NCI-H1694 treated with DMSO at 0.1 percent for 48 hours (cell line): ENCODE results near the gene FANCF.

Experiments
- DNase-seq: peaks from one replicate; lab custom pipeline; 2025; lab: John Stamatoyannopoulos, UW

Gene FANCF

GRCh38 chr11:22626573-22627239 is 1.1 kb upstream of the FANCF start:
- DNase-seq, result no peak

GRCh38 chr11:22624742-22625447 is 728 bp downstream of the FANCF start:
- DNase-seq, result peak; percentile 59

GRCh38 chr11:22617868-22618267 is 7.8 kb downstream of the FANCF start:
- DNase-seq, result no peak

- no peak for DNase-seq
Observed at GRCh38 chr11:22603933-22604332, 21.7 kb downstream of the FANCF start.

- DNase-seq, result no peak
Observed at GRCh38 chr11:22602504-22602903, 23.1 kb downstream of the FANCF start.

- DNase-seq, result no peak
Observed at GRCh38 chr11:22599458-22599857, 26.2 kb downstream of the FANCF start.

GRCh38 chr11:22597062-22597461 is 28.6 kb downstream of the FANCF start:
- DNase-seq, result no peak

GRCh38 chr11:22584976-22585375 is 40.6 kb downstream of the FANCF start:
- peak; percentile 63 for DNase-seq

- no peak for DNase-seq
Observed at GRCh38 chr11:22583963-22584492, 41.6 kb downstream of the FANCF start.

- no peak for DNase-seq
Observed at GRCh38 chr11:22582151-22582410, 43.5 kb downstream of the FANCF start.

- no peak for DNase-seq
Observed at GRCh38 chr11:22581354-22582150, 44.1 kb downstream of the FANCF start.

- no peak for DNase-seq
Observed at GRCh38 chr11:22577854-22578253, 47.8 kb downstream of the FANCF start.
